Measurements from ENCODE around the gene STRN3.

- no peak for TF ChIP-seq REST (IDR thresholded peaks at IDR 0.05)
- TF ChIP-seq CTCF (IDR thresholded peaks at IDR 0.05; ENCODE audit: low read depth, low read length, missing input control), result no peak
- no peak for TF ChIP-seq TAF1 (conservative IDR thresholded peaks at IDR 0.05)
- TF ChIP-seq JUND (IDR thresholded peaks at IDR 0.05), result no peak
- no peak for TF ChIP-seq FOXA1 (IDR thresholded peaks at IDR 0.05)
- TF ChIP-seq MAX (IDR thresholded peaks at IDR 0.05), result no peak
These were observed 171.7 kb downstream of the STRN3 start for GRCh38 chr14:30854492-30854891.

Measured in liver (tissue), 3 donors.